Renal cortical epithelial cell (primary cell): ENCODE results near the gene LCP2. TPM values are rescaled to one million over a fixed set of nuclear protein-coding genes. Genes with fewer than 3 reads are reported as not detected.
A peak's percentile ranks its signal among the peaks of the same experiment; 100 is the strongest.
"Not testable (repeated sequence)": the region's sequence is repeated elsewhere in the genome, so short reads cannot be mapped to it uniquely, and the experiment has no call there.

Experiments
- DNase-seq: peaks from one replicate; pipeline ENCODE4 v3.0.0-alpha.2; 2011; ENCODE audit warnings: low read depth
- total RNA-seq: library from RNA; depleted of rRNA; stranded (reverse); fragments of >200 nt; gene quantifications from 2 replicates; pipeline ENCODE4 v1.2.3, GENCODE V29; 2014

Gene LCP2
- total RNA-seq, 1 donor from 2014 or later, result not detected

DNA sequence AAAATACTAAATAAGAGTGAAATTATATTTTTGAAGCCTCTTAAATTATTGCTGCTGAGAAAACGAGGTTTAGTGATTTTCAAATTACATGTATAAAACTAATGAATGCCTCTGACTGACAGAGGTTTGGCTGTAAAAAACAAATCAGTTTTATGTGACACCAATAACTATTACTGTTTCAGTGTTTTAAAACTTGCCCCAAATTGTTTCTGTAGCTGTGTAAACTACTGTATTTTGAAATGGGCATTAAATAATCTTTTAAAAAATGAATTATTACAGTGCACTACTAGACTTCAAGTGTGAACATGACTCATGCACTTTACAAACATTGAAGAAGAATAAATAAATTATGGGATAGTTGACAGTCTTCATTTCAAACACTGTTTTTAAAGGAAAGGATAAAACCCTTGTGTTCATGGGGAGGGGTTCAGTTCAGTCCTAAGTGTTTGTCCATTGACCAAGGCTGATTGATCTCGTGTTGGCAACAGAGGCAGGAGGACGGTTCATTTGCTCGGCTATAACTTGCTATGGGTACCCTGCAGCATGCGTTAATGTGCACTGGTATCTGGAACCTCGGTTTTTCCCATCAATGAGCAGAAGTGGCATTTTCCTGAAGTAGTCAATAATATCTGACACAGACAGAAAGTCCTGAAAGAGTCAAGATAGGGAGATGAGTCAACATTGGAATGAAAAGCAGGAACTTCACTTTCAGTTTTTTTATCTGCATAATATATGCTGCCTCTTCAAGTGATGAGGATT, 49.2 kb downstream of the LCP2 start:
- no peak for DNase-seq

DNA sequence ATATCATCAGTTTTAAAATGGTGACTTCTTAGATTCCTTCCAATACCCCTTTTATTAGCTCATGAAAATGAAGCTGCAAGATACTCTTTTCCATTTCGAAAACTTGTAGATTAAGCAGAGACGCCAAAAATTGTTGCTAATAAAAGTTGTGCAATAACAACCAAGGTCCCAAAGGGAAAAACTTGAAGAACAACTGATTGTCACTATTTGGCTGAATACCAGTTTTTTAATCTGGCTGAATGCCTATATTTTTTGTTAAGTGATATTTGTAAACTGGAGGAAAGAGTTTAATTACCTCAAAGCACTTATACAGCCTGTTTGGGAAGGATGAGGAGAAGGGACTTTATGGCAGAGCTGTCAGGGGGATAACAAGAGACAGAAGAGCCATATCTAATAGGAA, 50.2 kb downstream of the LCP2 start:
- DNase-seq, result no peak

DNA sequence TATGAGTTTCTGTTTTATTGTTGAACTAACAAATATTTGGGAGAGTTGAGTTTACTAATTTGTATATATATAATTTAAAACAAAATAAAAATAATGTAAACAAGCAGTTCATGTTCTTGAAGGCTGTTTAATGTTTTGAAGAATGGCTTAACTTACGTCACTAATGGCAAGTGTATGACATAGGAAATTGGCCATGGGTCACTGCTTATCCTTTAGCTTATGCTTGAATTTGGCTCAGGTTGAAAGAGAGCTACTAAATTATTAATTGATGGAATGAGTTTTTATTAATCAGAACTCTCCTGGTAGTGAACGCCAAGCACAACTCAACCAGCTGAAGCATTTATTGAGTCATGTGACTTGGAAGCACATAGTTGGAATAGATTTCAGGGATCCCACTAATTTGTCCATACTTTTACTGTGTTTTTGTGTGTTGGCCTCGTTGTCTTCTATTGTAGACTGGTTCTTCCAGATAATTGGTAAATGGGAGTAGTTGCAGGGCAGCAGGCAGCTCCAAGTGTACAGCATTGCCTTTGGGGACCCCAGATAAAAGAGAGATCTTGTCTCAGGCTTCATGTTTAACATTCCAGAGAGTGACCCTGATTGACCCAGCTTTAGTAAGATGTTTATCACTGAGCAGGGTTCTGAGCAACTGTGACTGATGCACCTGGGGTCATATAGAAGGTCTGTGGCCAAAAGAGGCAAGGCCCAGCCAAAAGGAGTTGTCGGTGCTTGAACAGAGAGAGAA, 51.3 kb downstream of the LCP2 start:
- no peak for DNase-seq

DNA sequence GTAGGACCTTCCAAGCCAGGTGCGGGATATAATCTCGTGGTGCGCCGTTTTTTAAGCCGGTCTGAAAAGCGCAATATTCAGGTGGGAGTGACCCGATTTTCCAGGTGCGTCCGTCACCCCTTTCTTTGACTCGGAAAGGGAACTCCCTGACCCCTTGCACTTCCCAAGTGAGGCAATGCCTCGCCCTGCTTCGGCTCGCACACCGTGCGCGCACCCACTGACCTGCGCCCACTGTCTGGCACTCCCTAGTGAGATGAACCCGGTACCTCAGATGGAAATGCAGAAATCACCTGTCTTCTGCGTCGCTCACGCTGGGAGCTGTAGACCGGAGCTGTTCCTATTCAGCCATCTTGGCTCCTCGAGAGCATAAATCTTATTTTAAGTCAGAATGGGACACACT, 52.1 kb downstream of the LCP2 start:
- DNase-seq, result not testable (repeated sequence)

DNA sequence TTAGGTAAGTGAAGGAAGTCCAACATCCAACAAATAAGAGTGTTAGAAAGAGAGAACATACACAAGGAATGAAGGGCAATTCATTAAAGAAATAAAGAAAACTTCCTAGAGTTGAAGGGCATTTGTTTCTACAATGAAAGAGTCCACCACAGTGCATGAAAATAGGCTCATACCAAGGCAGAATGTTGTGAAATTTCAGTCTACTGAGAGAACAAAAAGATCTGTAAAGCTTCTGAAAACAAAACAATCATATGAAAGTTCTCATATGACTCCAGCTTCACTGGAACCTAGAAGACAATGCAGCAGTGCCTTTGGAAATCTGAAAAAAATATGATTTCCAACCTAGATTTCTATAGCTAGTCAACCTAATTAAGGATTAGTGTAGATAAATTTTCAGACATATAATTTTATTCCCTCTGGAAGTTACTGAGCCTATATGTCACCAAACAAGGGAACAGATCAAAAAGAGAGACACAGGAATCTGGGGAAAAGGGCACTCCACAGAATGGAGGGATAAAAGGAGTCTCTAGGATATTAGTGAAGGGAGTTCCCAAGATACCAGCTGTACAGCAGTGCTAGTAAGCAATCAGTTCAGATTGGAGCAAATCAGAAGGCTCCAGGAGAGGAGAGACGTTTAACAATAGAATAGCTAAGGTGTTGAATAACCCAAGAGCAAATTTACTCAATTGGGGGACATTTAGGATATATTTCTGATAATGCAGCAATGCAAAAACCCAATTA, 59.0 kb downstream of the LCP2 start:
- no peak for DNase-seq

DNA sequence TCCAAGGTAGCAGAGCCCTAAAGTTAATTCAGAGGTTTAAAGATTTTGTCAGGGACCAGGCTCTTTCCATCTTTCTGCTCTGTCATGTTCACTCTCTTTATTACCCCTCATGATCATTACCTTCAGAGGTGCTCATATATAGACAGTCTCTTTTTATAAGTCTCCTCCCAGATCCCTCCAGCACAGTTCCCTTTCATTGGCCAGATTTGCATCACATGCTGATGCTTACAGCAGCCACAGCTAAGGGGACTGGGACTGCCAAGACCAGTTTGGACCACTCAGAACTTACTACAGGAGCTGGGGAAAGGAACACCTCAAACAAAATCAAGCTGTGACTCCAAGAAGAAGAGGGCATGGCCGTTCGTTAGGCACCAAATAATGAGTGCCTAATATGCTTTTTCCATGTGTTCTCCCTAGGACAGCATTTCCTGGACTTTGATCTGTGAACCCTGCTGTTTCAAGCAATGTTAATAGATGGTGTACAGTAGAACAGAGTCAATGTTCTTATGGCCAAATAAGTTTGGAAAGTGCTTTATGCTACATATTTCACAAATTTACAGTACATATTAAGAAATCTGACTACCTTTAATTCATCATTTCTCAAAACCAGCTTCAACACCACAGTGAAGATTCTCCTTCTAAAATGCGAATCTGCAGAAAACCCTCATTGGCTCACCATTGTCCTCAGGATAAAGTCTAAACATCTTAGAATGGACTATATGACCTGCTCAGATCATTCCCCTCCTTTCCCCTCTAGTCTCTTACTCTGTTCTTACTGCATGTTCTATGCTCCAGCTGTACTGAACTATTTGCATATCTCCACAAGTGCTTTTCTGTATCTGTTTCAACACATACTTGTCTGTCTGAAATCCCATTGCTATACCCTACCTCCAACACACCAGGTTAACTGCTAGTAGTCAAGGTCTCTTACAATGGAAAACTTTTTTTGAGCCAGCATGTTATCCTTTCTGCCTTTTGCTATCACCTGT, 61.4 kb downstream of the LCP2 start:
- DNase-seq, result no peak

DNA sequence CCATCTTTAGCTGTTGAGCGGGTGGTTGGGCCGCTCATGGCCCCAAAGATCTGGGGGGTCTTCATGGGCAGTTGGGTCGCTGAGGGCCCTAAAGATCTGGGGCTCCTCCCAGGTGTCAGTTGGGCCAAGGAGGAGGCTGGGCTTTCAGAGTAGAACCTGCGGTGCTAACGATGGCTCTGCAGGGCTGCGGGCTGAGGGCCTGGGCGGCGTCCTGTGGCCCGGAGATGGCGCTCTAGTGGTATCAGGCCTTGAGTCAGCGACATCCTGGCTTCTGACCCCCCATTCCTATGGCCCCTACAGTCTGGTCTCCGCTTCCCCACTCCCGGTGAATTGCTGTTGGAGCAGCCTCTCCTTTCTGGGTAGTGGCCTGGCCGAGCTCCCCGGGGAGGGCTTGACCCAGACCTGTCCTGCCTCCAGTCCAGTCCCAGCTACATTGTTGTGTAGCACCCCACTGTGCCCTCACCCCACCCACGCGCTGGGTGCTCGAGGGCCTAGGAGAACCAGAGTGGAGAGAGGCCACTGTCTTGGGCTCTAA, 64.2 kb downstream of the LCP2 start:
- no peak for DNase-seq

DNA sequence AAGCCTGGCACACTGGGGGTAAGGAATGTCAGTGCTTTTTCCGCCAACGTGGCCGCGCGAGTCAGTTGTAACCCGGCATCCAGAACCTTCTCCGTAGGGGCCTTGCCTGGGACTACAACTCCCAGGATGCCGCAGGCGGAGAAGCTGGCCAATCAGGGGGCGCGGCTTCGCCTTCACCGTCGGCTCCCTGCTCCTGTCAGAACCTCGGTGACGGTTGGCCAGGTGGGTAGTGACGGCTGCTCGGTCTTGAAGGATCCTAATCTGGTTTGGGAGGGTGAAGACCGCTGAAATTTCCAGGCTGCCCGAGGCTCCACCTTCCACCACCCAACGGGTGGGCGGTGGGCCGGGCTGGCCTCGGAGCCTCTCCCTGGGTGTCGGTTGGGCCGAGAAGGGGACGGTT, 64.8 kb downstream of the LCP2 start, which contains the start of gene C5orf58:
Gene C5orf58, plus strand, starts transcription at position 200 of the 400 bp plus-strand sequence. CDS start 1,992 bp downstream, outside the sequence.
- no peak for DNase-seq

- DNase-seq, result no peak
Observed at GRCh38 chr5:170228762-170229435, 68.7 kb downstream of the LCP2 start.

DNA sequence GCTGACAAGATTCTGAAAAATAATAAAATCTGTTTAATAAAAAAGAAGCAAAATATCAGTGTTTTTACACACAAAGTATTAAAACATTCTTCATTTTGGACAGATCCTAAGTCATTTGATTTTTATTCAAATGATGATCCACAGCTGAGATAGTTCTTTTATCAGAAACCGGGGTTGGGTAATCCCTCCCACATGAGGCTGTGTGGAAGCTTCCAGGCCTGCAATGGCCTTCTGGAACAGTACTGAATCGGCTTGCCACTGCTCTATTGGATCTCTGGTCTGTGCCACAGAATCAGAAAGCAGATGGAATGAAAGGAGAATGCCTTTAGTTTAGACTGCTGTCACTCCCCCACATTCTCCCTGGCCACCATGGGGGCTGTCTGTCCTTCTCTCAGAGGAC, 70.9 kb downstream of the LCP2 start:
- no peak for DNase-seq

GRCh38 chr5:170226129-170226615, 71.4 kb downstream of the LCP2 start:
- DNase-seq, result no peak

- peak; percentile 50 for DNase-seq
Observed at GRCh38 chr5:170225326-170226128, 72.0 kb downstream of the LCP2 start.

DNA sequence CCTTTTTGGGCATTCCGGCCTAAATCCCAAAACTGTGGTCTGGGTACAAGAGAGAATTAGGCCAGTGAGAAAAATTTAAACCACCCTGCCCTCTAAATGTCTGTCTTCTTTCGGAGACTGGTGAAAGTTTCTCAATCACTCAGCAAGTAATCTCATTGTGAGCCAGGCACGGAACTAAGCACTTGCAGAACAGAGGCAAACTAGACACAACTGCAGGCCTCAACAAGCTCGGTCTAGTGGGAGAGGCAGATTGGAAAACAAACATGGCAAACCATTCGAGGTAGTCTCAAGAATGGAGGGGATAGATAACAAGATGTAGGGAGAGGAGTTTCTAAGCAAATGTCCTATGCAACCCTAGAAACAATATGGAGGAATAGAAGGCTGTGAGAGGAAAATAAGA, 73.7 kb downstream of the LCP2 start:
- no peak for DNase-seq

DNA sequence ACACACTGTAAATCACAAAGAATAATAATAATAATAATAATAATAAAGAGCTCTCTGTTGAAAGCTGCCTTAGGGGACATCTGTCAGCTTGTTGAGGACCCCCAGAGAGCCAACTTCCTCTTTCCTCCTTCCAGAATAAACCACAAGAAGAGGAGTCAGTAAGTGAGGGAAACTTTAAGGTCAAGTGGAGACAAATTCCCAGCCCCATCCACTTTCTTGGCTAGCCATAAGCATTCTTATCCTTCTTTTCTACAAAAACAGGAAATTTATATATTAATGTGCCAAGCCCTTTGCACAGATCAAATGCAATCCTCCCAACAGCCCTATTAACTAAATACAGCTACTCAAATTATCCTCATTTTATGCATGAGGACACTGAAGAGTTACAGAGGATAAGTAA, 74.2 kb downstream of the LCP2 start:
- no peak for DNase-seq

- peak; percentile 42 for DNase-seq
Observed at GRCh38 chr5:170221327-170221741, 76.2 kb downstream of the LCP2 start.

- no peak for DNase-seq
Observed at GRCh38 chr5:170220191-170220590, 77.4 kb downstream of the LCP2 start.

- DNase-seq, result peak; percentile 89
Observed at GRCh38 chr5:170219615-170220014, 78.0 kb downstream of the LCP2 start.

DNA sequence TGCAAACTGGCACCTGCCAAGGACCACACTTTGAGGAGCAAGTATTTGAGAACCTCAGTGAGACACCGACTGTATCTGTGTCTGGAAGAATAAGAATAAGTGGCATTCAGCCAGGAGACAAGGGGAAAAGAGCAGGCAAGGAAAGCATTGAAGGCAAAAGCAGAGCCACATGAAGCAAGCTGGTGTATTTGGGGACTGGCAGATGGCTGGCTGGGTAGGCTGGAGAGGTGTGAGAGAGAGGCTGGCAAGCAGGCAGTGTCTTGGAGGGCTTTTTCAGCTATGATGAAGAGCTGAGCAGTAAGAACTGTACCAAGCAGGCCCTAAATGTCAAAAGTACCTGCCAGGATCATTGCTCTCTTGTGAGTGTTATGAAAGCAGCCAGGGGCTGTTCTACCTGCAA, 78.9 kb downstream of the LCP2 start:
- DNase-seq, result no peak

GRCh38 chr5:170217831-170218230, 79.7 kb downstream of the LCP2 start:
- DNase-seq, result no peak
